Tibial artery (tissue), 4 donors: ENCODE measurements around the gene PI4K2A.
A peak's percentile ranks its signal among the peaks of the same experiment; 100 is the strongest.
"Not testable (repeated sequence)": the region's sequence is repeated elsewhere in the genome, so short reads cannot be mapped to it uniquely, and the experiment has no call there.

Source experiments
- DNase-seq, 2 donors: peaks; one replicate each; pipeline ENCODE4 v3.0.0-alpha.2; 2019
- H3K27ac ChIP-seq, 2 donors: fragments of 200-600 bp; sonication (generic) in 1 of 2; 1 replicate in 1 of 2; 2 replicates in 1 of 2; pipeline ENCODE4 v1.5.1; 2018 to 2019; ENCODE audit warnings: mild to moderate bottlenecking in 1 of 2
- H3K27me3 ChIP-seq, 2 donors: fragments of 200-600 bp; sonication (generic) in 1 of 2; one replicate each; pipeline versions ENCODE4 v1.5.1 to v1.6.0; 2016 to 2019
- H3K36me3 ChIP-seq, 3 donors: fragments of 200-600 bp; sonication (generic) in 2 of 3; one replicate each; pipeline ENCODE4 v1.5.1; 2016 to 2019; ENCODE audit warnings: mild to moderate bottlenecking in 2 of 3
- H3K4me1 ChIP-seq, 4 donors: fragments of 200-600 bp; sonication (generic) in 2 of 4; 1 replicate in 3 of 4; 2 replicates in 1 of 4; pipeline ENCODE4 v1.5.1; 2016 to 2019
- H3K4me3 ChIP-seq, 2 donors: fragments of 200-600 bp; sonication (generic) in 1 of 2; 1 replicate in 1 of 2; 2 replicates in 1 of 2; pipeline ENCODE4 v1.5.1; 2018 to 2019; ENCODE audit warnings: mild to moderate bottlenecking in 2 of 2
- H3K9me3 ChIP-seq, 3 donors: fragments of 200-600 bp; sonication (generic) in 1 of 3; one replicate each; pipeline ENCODE4 v1.5.1; 2016 to 2019
- CTCF ChIP-seq, 2 experiments: fragments of 200-600 bp in 1 of 2; fragments of 450-650 bp in 1 of 2; IDR thresholded peaks; one replicate each; pipeline ENCODE4 v1.5.1; 2017 to 2019; ENCODE audit warnings: antibody characterized with exemption in 2 of 2, mild to moderate bottlenecking in 1 of 2, moderate library complexity in 1 of 2
- intact Hi-C: fragments of 100-400 bp; cut with DNase I; formaldehyde crosslinking; loops from one replicate; pipeline ENCODE4 v1.15.0; 2023; ENCODE audit warnings: low total_unique reads

PI4K2A gene

GRCh38 chr10:97682042-97682441 is 41.6 kb downstream of the PI4K2A start:
- DNase-seq = no peak
- Histone ChIP-seq H3K4me1 (peaks cover 0 to 45% (median 33%) of the 10 kb centered on the region in 4 donors), H3K36me3 (peaks cover 25 to 28% (median 26%) of the 10 kb centered on the region in 3 donors), H3K27me3 (no peaks in the 10 kb centered on the region), H3K27ac (peak overlapping the region in 1 of 2 donors; percentile 96), H3K9me3 (no peaks in the 10 kb centered on the region), H3K4me3 (no peak overlapping the region)
- no peak for TF ChIP-seq CTCF (IDR thresholded peaks at IDR 0.05)
- intact Hi-C loops = no loop called here

GRCh38 chr10:97683556-97684367 is 43.3 kb downstream of the PI4K2A start:
- no peak for TF ChIP-seq CTCF (IDR thresholded peaks at IDR 0.05)
- intact Hi-C loops = no loop called here
- Histone ChIP-seq H3K27me3 (no peaks in the 10 kb centered on the region), H3K9me3 (no peaks in the 10 kb centered on the region), H3K4me1 (peaks cover 0 to 59% (median 46%) of the 10 kb centered on the region in 4 donors), H3K36me3 (peaks cover 8 to 12% (median 10%) of the 10 kb centered on the region in 3 donors), H3K27ac (peak overlapping the region; percentile 95 to 96), H3K4me3 (peak overlapping the region; percentile 77 to 84)
- DNase-seq = peak in 1 of 2 donors; percentile 44

- DNase-seq, H3K36me3 ChIP-seq, intact Hi-C loops, H3K9me3 ChIP-seq, H3K27me3 ChIP-seq: not testable (repeated sequence)
- Histone ChIP-seq H3K4me3 (peak overlapping the region; percentile 77 to 84), H3K27ac (peak overlapping the region; percentile 95 to 96), H3K4me1 (peaks cover 0 to 64% (median 50%) of the 10 kb centered on the region in 4 donors)
These were observed 43.9 kb downstream of the PI4K2A start for GRCh38 chr10:97684368-97684713.

- H3K27ac ChIP-seq = peak overlapping the region; percentile 95 to 96
- intact Hi-C loops = no loop called here
- peaks cover 0 to 64% (median 50%) of the 10 kb centered on the region in 4 donors for H3K4me1 ChIP-seq
- no peaks in the 10 kb centered on the region for H3K9me3 ChIP-seq
- no peaks in the 10 kb centered on the region for H3K27me3 ChIP-seq
- H3K36me3 ChIP-seq = peaks cover 0 to 1% (median 0%) of the 10 kb centered on the region in 3 donors
- H3K4me3 ChIP-seq = peak overlapping the region; percentile 77 to 84
- DNase-seq = no peak
- no peak for TF ChIP-seq CTCF (IDR thresholded peaks at IDR 0.05)
These were observed 44.5 kb downstream of the PI4K2A start for GRCh38 chr10:97684866-97685394.

GRCh38 chr10:97685395-97685958 is 45.0 kb downstream of the PI4K2A start:
- Histone ChIP-seq H3K27me3 (no peaks in the 10 kb centered on the region), H3K9me3 (no peaks in the 10 kb centered on the region), H3K4me1 (peaks cover 0 to 61% (median 50%) of the 10 kb centered on the region in 4 donors), H3K36me3 (no peaks in the 10 kb centered on the region), H3K4me3 (peak overlapping the region; percentile 77 to 84), H3K27ac (peak overlapping the region; percentile 95 to 96)
- peak; percentile 17 to 27 for TF ChIP-seq CTCF (IDR thresholded peaks at IDR 0.05)
- intact Hi-C loops = no loop called here
- no peak for DNase-seq
